ENCODE data around the gene SLC23A1.

GRCh38 chr5:139391570-139392323 is 8.7 kb upstream of the SLC23A1 start:
- TF ChIP-seq CTCF (IDR thresholded peaks at IDR 0.05) (no peak), POLR2A (IDR thresholded peaks at IDR 0.05) (no peak)
